DOHH2 (cell line): ENCODE measurements around the gene RPS10.

Source experiments
- EZH2phosphoT487 ChIP-seq: fragments of 200-600 bp; sonication (generic); IDR thresholded peaks from 2 replicates; pipeline ENCODE4 v1.6.1; 2017; ENCODE audit warnings: borderline replicate concordance, mild to moderate bottlenecking, antibody characterized with exemption, low read length, moderate library complexity, mixed read lengths
- TF ChIP-seq, protein P1 (sequence below): fragments of 200-600 bp; sonication (generic); IDR thresholded peaks from one replicate; pipeline ENCODE4 v1.5.1; 2014; ENCODE audit warnings: antibody characterized with exemption, mild to moderate bottlenecking, low read depth, low read length; ENCODE audit not compliant: poor library complexity, severe bottlenecking

DNA sequence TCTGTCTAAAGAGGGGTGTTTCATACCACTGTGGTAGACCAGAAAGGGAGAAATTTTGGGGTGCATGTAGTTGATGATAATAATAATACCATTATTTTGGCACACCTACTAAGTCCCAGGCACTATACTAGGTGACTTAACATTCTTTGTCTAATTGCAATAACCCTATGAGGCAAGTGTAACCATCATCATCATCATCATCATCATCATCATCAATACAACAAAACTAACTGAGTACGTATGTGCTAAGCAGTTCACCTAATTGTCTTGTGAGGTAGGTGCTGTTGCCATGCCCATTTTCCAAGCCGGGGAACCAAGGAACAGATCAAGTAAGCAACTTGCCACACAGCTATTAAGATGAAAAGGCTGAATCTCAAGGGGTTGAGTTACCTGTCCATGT, 37.4 kb upstream of the RPS10 start:
- TF ChIP-seq, protein P1, sequence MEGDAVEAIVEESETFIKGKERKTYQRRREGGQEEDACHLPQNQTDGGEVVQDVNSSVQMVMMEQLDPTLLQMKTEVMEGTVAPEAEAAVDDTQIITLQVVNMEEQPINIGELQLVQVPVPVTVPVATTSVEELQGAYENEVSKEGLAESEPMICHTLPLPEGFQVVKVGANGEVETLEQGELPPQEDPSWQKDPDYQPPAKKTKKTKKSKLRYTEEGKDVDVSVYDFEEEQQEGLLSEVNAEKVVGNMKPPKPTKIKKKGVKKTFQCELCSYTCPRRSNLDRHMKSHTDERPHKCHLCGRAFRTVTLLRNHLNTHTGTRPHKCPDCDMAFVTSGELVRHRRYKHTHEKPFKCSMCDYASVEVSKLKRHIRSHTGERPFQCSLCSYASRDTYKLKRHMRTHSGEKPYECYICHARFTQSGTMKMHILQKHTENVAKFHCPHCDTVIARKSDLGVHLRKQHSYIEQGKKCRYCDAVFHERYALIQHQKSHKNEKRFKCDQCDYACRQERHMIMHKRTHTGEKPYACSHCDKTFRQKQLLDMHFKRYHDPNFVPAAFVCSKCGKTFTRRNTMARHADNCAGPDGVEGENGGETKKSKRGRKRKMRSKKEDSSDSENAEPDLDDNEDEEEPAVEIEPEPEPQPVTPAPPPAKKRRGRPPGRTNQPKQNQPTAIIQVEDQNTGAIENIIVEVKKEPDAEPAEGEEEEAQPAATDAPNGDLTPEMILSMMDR, result no peak
- TF ChIP-seq EZH2phosphoT487, result no peak
